HAP-1 (cell line): ENCODE data around the gene HAND2.
A peak's percentile ranks its signal among the peaks of the same experiment; 100 is the strongest.

Experiments used
- DNase-seq, 2 experiments: peaks; one replicate each; pipeline ENCODE4 v3.0.0-alpha.2; 2016 to 2020; ENCODE audit warnings: low spot score in 2 of 2
- H3K27me3 ChIP-seq: fragments of 250-450 bp; sonication (Bioruptor Pico); 2 replicates; pipeline ENCODE4 v1.5.1; 2020; ENCODE audit warnings: low read depth, mild to moderate bottlenecking, moderate library complexity
- H3K36me3 ChIP-seq: fragments of 250-450 bp; sonication (Bioruptor Pico); replicated peaks from 2 replicates; pipeline ENCODE4 v1.5.1; 2020; ENCODE audit warnings: mild to moderate bottlenecking
- H3K4me1 ChIP-seq: fragments of 250-450 bp; sonication (Bioruptor Pico); 2 replicates; pipeline ENCODE4 v1.5.1; 2020; ENCODE audit warnings: mild to moderate bottlenecking
- H3K4me3 ChIP-seq: fragments of 250-450 bp; sonication (Bioruptor Pico); 2 replicates; pipeline ENCODE4 v1.5.1; 2020; ENCODE audit warnings: mild to moderate bottlenecking, moderate library complexity
- H3K9me3 ChIP-seq: fragments of 250-450 bp; sonication (Bioruptor Pico); 2 replicates; pipeline ENCODE4 v1.5.1; 2020; ENCODE audit warnings: mild to moderate bottlenecking, moderate library complexity
- in situ Hi-C: fragments of 300-500 bp; cut with MboI; formaldehyde crosslinking; loops from 3 replicates; pipeline ENCODE4 v1.14.3; 2020; ENCODE audit warnings: low sequenced_read_pairs, inconsistent platforms, mixed read lengths

HAND2 gene

DNA sequence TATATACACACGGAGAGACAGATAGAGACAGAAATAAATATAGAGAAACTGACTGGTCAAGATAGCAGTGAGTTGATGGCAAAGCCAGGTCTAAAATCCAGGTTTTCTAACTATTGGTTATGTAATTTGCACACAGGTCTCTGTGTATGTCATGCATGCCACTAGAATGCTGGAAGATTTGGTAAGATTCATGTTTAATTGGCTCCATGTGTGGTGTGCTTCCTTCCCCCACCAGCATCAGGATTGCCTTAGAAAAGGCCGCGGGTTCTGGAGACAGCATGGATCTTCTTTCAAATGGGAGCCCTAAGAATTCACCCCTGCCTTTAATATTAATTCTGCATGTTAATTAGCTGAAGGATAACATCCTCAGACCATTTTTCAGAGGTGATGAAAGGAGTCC, 31.3 kb downstream of the HAND2 start:
- in situ Hi-C loops, result loop anchor here (10.0 kb wide), 1 partner anchor 74 kb away; no protein-coding TSS in a partner anchor
- DNase-seq, result no peak
- Histone ChIP-seq H3K4me3 (no peak overlapping the region), H3K36me3 (no peaks in the 10 kb centered on the region), H3K4me1 (no peaks in the 10 kb centered on the region), H3K9me3 (no peaks in the 10 kb centered on the region), H3K27me3 (peaks cover 38% of the 10 kb centered on the region)

DNA sequence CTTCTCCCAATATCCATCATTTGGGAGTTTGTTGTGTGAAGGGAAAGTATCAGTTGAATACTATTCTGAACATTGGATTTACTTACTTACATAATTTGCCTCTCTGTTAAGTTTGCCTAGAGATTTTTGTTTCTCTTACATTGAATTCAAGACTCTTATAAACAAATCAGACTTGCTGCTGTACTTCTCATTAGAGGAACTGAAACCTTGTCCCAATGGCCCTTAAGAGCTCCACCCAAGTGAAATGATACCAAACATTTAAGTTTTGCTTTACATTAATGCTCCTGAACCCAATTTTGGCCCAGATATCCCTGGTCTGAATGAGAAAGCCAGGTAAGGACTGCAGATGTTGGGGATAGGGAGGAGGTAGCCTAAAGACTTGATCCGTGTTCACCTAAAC, 32.0 kb downstream of the HAND2 start:
- H3K9me3 ChIP-seq, result no peaks in the 10 kb centered on the region
- in situ Hi-C loops, result loop anchor here (10.0 kb wide), 1 partner anchor 73 kb away; no protein-coding TSS in a partner anchor
- no peaks in the 10 kb centered on the region for H3K4me1 ChIP-seq
- no peak overlapping the region for H3K4me3 ChIP-seq
- no peaks in the 10 kb centered on the region for H3K36me3 ChIP-seq
- no peak for DNase-seq
- H3K27me3 ChIP-seq, result peaks cover 46% of the 10 kb centered on the region

DNA sequence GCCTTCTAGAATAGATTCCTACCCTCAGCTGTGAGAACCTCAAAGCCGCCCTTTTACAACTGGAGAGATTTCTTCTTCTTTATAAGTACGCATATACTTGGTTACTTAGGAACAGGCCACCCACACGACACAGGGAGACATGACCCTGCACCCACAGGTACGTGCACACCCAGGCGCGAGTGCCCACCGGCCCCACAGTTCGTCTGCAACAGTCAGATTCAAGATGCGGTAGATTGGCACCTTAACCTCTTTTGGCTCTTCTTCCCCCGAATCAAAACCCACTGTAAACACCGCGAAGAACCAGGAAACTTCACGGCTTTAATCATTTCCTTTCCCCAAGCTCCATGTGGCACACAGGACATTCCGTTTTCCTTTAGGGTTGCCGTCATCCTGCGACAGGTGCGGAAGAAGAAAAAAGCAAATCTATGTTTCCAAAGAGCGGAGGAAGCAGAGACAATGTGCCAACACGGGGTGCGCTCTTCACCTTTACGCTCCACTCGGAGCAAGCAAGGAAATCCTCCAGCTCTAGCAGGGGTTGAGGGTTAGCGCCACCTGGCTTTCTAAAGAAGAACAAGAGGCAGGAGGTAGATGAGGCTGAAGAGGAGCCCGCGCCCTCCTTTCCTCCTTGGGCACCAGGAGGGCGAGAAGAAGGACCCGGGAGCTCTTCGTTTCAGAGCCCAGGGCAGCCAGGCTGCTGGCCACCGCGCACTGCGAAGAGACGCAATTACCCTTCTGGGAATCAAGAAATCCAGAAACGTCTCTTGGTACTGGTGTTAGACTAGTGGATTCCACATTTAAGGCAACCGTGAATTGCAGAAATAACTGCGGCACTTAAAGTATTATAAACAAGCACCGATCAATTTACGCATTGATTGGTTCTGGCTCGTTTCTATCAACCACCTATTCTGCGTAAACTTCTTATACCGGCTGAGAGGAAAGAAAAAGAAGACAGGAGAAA, 35.7 kb downstream of the HAND2 start:
- in situ Hi-C loops, result loop anchor here (10.0 kb wide), 1 partner anchor 69 kb away; no protein-coding TSS in a partner anchor
- H3K9me3 ChIP-seq, result no peaks in the 10 kb centered on the region
- peak overlapping the region; percentile 8; the same call in 1 of the 2 replicates for H3K4me3 ChIP-seq
- peaks cover 68% of the 10 kb centered on the region for H3K27me3 ChIP-seq
- no peaks in the 10 kb centered on the region for H3K36me3 ChIP-seq
- peak; percentile 71 to 74 for DNase-seq
- H3K4me1 ChIP-seq, result peaks cover 9% of the 10 kb centered on the region

DNA sequence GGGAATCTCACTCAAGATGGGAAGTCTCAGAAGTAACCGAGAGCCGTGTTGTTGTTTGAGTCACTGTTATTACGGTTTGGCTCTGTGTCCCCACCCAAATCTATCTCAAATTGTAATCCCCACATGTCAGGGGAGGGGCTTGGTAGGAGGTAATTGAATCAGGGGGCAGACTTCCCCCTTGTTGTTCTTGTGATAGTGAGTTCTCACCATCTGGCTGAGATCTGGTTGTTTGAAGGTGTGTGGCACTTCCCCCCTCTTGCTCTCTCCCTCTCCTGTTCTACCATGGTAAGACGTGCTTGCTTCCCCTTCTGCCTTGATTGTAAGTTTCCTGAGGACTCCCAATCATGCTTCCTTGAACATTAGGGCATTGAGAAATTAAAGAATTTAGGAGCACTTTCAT, 37.0 kb downstream of the HAND2 start:
- H3K4me3 ChIP-seq, result no peak overlapping the region
- no peaks in the 10 kb centered on the region for H3K9me3 ChIP-seq
- no peak for DNase-seq
- H3K36me3 ChIP-seq, result no peaks in the 10 kb centered on the region
- H3K27me3 ChIP-seq, result peaks cover 68% of the 10 kb centered on the region
- H3K4me1 ChIP-seq, result peaks cover 17% of the 10 kb centered on the region
- in situ Hi-C loops, result loop anchor here (10.0 kb wide), 1 partner anchor 68 kb away; no protein-coding TSS in a partner anchor

DNA sequence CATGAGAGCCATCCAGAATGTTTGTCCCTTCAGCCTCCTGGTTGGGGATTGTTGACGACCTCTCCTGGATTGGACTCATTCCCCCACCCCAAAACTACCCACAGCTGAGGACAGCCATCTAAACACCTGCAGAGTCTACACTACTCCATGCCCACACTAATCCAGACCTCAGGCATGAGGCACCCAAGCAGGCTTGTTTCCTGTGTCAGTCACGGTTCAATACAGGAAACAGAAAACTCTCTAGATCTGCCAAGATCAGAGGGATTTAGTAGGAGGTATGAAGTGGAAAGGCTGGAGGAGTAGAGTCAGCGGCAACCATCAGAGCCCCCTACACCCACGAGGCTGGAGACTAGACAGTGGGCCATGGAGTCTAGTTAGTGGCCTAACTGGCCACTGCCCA, 37.7 kb downstream of the HAND2 start:
- DNase-seq, result no peak
- H3K4me1 ChIP-seq, result peaks cover 17% of the 10 kb centered on the region
- in situ Hi-C loops, result loop anchor here (10.0 kb wide), 1 partner anchor 68 kb away; no protein-coding TSS in a partner anchor
- no peak overlapping the region for H3K4me3 ChIP-seq
- no peaks in the 10 kb centered on the region for H3K9me3 ChIP-seq
- no peaks in the 10 kb centered on the region for H3K36me3 ChIP-seq
- H3K27me3 ChIP-seq, result peaks cover 71% of the 10 kb centered on the region

DNA sequence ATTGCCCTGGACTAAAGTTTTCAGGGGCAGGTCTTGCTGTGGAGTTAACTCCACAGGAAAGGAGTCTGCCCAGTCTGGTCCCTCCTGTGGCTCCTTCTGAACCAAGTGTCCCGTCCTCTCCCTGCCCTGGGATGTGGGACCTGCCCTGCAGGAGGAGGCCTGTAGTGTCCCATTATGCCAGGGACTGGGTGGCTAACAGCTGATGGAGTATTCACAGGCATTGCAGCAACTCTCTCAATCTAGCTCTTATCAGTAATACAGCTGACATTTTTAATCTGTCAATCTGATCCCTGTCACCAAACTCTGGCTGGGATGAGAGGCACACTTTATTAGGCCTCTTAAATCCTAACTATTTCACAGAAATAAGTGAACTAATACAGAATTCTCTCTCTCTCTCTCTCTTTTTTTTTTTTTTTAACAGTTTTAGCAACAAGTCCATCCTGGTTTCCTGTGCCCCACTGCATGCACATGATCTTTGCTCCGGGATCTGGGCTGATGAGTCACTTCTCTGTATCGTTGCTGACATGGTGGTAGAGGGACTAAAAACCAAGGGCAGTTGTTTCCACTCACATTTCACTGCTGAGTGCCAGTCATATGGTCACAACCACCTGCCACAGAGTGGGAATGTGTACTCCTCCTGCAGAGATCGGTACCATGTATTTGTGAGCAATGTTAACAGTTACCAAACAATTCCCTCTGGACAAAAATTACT, 39.1 kb downstream of the HAND2 start:
- no peak overlapping the region for H3K4me3 ChIP-seq
- peaks cover 17% of the 10 kb centered on the region for H3K4me1 ChIP-seq
- H3K9me3 ChIP-seq, result no peaks in the 10 kb centered on the region
- DNase-seq, result no peak
- in situ Hi-C loops, result loop anchor here (10.0 kb wide), 1 partner anchor 66 kb away; no protein-coding TSS in a partner anchor
- peaks cover 84% of the 10 kb centered on the region for H3K27me3 ChIP-seq
- no peaks in the 10 kb centered on the region for H3K36me3 ChIP-seq

DNA sequence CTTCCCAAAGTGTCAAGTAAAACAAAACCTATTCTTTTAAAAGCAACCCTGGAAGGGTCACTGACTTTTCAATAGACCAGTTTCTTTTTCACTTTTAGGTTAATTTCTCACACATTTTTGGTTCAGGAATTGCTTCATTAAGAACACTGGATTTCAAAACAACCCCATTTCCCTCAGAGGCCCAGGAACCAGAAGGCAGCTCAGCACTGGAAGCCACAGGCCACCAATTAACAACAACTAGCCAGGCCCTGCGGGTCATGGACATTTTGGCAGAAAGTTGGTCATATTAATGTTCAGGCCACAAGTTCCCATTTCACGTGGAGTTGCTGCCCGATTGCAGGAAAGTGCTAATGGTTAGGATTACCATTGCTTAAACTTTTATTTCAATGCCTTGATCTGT, 39.8 kb downstream of the HAND2 start:
- H3K4me1 ChIP-seq, result peaks cover 17% of the 10 kb centered on the region
- in situ Hi-C loops, result loop anchor here (10.0 kb wide), 1 partner anchor 65 kb away; no protein-coding TSS in a partner anchor
- no peak overlapping the region for H3K4me3 ChIP-seq
- no peaks in the 10 kb centered on the region for H3K36me3 ChIP-seq
- DNase-seq, result no peak
- H3K9me3 ChIP-seq, result no peaks in the 10 kb centered on the region
- peaks cover 78% of the 10 kb centered on the region for H3K27me3 ChIP-seq

- no peaks in the 10 kb centered on the region for H3K36me3 ChIP-seq
- peak in 1 of 2 experiments; percentile 91 for DNase-seq
- no peak overlapping the region for H3K4me3 ChIP-seq
- H3K27me3 ChIP-seq, result peaks cover 71% of the 10 kb centered on the region
- H3K4me1 ChIP-seq, result peaks cover 17% of the 10 kb centered on the region
- H3K9me3 ChIP-seq, result no peaks in the 10 kb centered on the region
- in situ Hi-C loops, result no loop called here
Measured at GRCh38 chr4:173489514-173489913, 40.5 kb downstream of the HAND2 start.

GRCh38 chr4:173488656-173489055, 41.4 kb downstream of the HAND2 start:
- peaks cover 17% of the 10 kb centered on the region for H3K4me1 ChIP-seq
- no peak for DNase-seq
- no peaks in the 10 kb centered on the region for H3K36me3 ChIP-seq
- in situ Hi-C loops, result no loop called here
- H3K4me3 ChIP-seq, result no peak overlapping the region
- no peaks in the 10 kb centered on the region for H3K9me3 ChIP-seq
- peaks cover 62% of the 10 kb centered on the region for H3K27me3 ChIP-seq

DNA sequence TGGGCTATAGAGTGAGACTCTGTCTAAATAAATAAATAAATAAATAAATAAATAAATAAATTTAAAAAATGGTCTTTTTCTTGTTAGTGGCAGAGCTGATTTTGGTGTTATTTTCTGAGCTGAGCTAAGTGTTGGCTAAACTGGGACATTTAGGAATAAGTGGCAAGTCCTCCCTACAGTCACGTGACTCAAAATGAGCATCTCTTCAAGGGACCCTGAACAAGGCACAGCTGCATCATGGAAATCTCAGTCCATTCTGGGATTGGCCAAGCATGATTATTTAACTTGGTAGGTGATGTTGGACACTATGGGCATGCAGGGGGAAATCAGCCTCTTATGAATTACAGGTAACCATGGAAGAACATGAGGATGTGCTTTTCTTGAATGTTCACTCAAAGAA, 42.0 kb downstream of the HAND2 start:
- Histone ChIP-seq H3K36me3 (no peaks in the 10 kb centered on the region), H3K9me3 (no peaks in the 10 kb centered on the region), H3K4me3 (no peak overlapping the region), H3K27me3 (peaks cover 56% of the 10 kb centered on the region), H3K4me1 (peaks cover 17% of the 10 kb centered on the region)
- no peak for DNase-seq
- in situ Hi-C loops, result no loop called here

DNA sequence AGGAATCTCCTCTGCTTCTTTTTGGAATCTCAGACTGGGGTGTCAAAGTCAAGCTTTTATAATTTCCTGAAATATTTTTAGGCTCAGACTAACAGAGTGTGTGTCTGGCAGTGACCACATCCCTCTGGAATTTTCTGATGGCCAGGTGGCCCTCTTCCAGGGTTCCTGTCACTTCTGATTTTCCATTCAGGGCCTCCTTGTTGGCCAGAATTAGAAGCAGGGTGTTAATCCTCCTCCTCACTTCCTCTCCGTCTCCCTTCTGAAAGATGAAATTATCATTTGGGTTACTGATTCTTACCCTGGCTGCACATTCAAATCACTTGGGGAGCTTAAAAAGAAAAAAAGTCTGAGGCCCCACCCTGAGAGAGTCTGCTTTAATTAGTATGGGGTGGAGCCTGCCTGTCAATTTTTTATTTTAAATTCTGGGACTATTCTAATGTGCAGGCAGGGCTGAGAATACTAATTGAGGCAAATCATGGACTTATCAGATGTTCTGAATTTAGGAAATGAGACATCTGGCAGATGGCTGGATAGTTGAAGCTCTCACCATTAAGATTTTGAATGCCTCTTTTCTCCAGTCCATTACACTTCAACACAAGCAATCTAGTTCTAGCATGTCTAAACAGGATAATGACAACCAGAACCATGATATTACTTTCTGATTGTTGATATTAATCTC, 43.2 kb downstream of the HAND2 start:
- in situ Hi-C loops, result no loop called here
- no peak overlapping the region for H3K4me3 ChIP-seq
- peaks cover 44% of the 10 kb centered on the region for H3K27me3 ChIP-seq
- no peaks in the 10 kb centered on the region for H3K9me3 ChIP-seq
- H3K4me1 ChIP-seq, result peaks cover 17% of the 10 kb centered on the region
- DNase-seq, result no peak
- no peaks in the 10 kb centered on the region for H3K36me3 ChIP-seq

DNA sequence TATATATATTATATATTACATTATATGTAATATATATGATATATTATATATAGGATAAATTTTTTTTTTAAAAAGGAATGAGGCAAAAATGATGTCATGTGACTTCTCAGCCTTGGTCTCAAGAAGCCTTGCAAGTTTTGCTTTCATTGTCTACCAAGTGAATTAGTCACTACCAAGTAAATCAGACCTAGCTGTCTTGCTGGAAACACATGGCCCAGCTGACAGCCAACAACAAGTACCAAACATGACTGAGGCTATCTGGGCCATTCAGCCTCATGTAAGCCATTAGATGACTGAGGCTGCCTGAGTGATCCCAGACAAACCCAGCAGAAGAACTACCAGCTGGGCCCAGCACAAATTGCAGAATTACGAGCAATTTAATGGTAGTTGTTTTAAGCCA, 44.9 kb downstream of the HAND2 start:
- in situ Hi-C loops, result no loop called here
- DNase-seq, result no peak

GRCh38 chr4:173482330-173482931, 47.6 kb downstream of the HAND2 start:
- in situ Hi-C loops, result no loop called here
- DNase-seq, result no peak

More for the DNA sequence above, 44.9 kb downstream of the HAND2 start:
- Histone ChIP-seq H3K9me3 (no peaks in the 10 kb centered on the region), H3K36me3 (no peaks in the 10 kb centered on the region), H3K4me3 (no peak overlapping the region), H3K27me3 (peaks cover 32% of the 10 kb centered on the region), H3K4me1 (peaks cover 16% of the 10 kb centered on the region)

More at GRCh38 chr4:173482330-173482931, 47.6 kb downstream of the HAND2 start:
- Histone ChIP-seq H3K4me3 (no peak overlapping the region), H3K4me1 (no peaks in the 10 kb centered on the region), H3K9me3 (no peaks in the 10 kb centered on the region), H3K36me3 (no peaks in the 10 kb centered on the region), H3K27me3 (peaks cover 16% of the 10 kb centered on the region)
